Retina (tissue), 1 donor: ENCODE results near the gene SPECC1L.
A peak's percentile ranks its signal among the peaks of the same experiment; 100 is the strongest.

Source experiments
- DNase-seq: peaks from one replicate; pipeline ENCODE4 v3.0.0-alpha.2; 2016

The SPECC1L gene

GRCh38 chr22:24430431-24431308, 160.0 kb downstream of the SPECC1L start:
- DNase-seq, result no peak

- no peak for DNase-seq
Observed at GRCh38 chr22:24431309-24432034, 160.8 kb downstream of the SPECC1L start.

GRCh38 chr22:24432059-24432853, 161.6 kb downstream of the SPECC1L start:
- no peak for DNase-seq

- no peak for DNase-seq
Observed at GRCh38 chr22:24433001-24433827, 162.6 kb downstream of the SPECC1L start.

- DNase-seq, result no peak
Observed at GRCh38 chr22:24433828-24434470, 163.3 kb downstream of the SPECC1L start.

- DNase-seq, result no peak
Observed at GRCh38 chr22:24434471-24435322, 164.1 kb downstream of the SPECC1L start.

GRCh38 chr22:24435323-24435645, 164.7 kb downstream of the SPECC1L start:
- no peak for DNase-seq

GRCh38 chr22:24435861-24436371, 165.3 kb downstream of the SPECC1L start:
- no peak for DNase-seq

- no peak for DNase-seq
Observed at GRCh38 chr22:24436553-24436952, 165.9 kb downstream of the SPECC1L start.

- DNase-seq, result no peak
Observed at GRCh38 chr22:24437091-24437490, 166.5 kb downstream of the SPECC1L start.

- DNase-seq, result no peak
Observed at GRCh38 chr22:24437741-24438328, 167.2 kb downstream of the SPECC1L start.

- DNase-seq, result no peak
Observed at GRCh38 chr22:24440270-24440717, 169.7 kb downstream of the SPECC1L start.

GRCh38 chr22:24440718-24441405, 170.2 kb downstream of the SPECC1L start:
- no peak for DNase-seq

GRCh38 chr22:24441406-24442351, 171.0 kb downstream of the SPECC1L start:
- no peak for DNase-seq

- DNase-seq, result no peak
Observed at GRCh38 chr22:24442352-24442744, 171.7 kb downstream of the SPECC1L start.

GRCh38 chr22:24443668-24444067, 173.0 kb downstream of the SPECC1L start:
- DNase-seq, result no peak

- no peak for DNase-seq
Observed at GRCh38 chr22:24444251-24444650, 173.6 kb downstream of the SPECC1L start.

- peak; percentile 63 for DNase-seq
Observed at GRCh38 chr22:24444729-24445466, 174.3 kb downstream of the SPECC1L start.
